Parathyroid adenoma (tissue), 2 donors: Measurements from ENCODE around the gene EMILIN1.

Experiments used
- H2AFZ ChIP-seq: fragments of 300-600 bp; sonication (generic); one replicate; pipeline ENCODE4 v1.7.0; 2017; ENCODE audit warnings: antibody characterized with exemption, mild to moderate bottlenecking
- H3K27ac ChIP-seq: fragments of 300-600 bp; sonication (generic); one replicate; pipeline ENCODE4 v1.7.0; 2017
- H3K27me3 ChIP-seq: fragments of 300-600 bp; sonication (generic); one replicate; pipeline ENCODE4 v1.7.0; 2017; ENCODE audit warnings: low read length; ENCODE audit not compliant: control insufficient read depth, insufficient read depth
- H3K36me3 ChIP-seq: fragments of 300-600 bp; sonication (generic); one replicate; pipeline ENCODE4 v1.7.0; 2017; ENCODE audit warnings: low read length; ENCODE audit not compliant: control insufficient read depth, insufficient read depth
- H3K4me1 ChIP-seq: fragments of 300-600 bp; sonication (generic); one replicate; pipeline ENCODE4 v1.7.0; 2017; ENCODE audit warnings: control low read depth
- H3K4me2 ChIP-seq: fragments of 300-600 bp; sonication (generic); one replicate; pipeline ENCODE4 v1.7.0; 2017; ENCODE audit warnings: low read length
- H3K4me3 ChIP-seq: fragments of 300-600 bp; sonication (generic); one replicate; pipeline ENCODE4 v1.7.0; 2017; ENCODE audit warnings: low read depth, low read length
- H3K79me2 ChIP-seq: fragments of 300-600 bp; sonication (generic); one replicate; pipeline ENCODE4 v1.7.0; 2017; ENCODE audit warnings: control low read depth
- H3K9ac ChIP-seq: fragments of 300-600 bp; sonication (generic); one replicate; pipeline ENCODE4 v1.7.0; 2017; ENCODE audit warnings: mild to moderate bottlenecking
- H3K9me3 ChIP-seq: fragments of 300-600 bp; sonication (generic); one replicate; pipeline ENCODE4 v1.7.0; 2017; ENCODE audit warnings: low read length; ENCODE audit not compliant: control insufficient read depth
- CTCF ChIP-seq: fragments of 300-600 bp; sonication (generic); IDR thresholded peaks from one replicate; pipeline ENCODE4 v1.7.0; 2017; ENCODE audit warnings: antibody characterized with exemption, mild to moderate bottlenecking
- donor health status: primary hyperparathyroidism.

The EMILIN1 gene

GRCh38 chr2:27053776-27054175 lies 24.6 kb upstream of the EMILIN1 start:
- H3K36me3 ChIP-seq = no peaks in the 10 kb centered on the region
- peaks cover 2% of the 10 kb centered on the region for H3K4me1 ChIP-seq
- H3K4me2 ChIP-seq = no peak overlapping the region
- no peak overlapping the region for H3K27ac ChIP-seq
- H3K27me3 ChIP-seq = no peaks in the 10 kb centered on the region
- no peak overlapping the region for H2AFZ ChIP-seq
- H3K4me3 ChIP-seq = no peak overlapping the region
- TF ChIP-seq CTCF = no peak
- H3K9ac ChIP-seq = no peak overlapping the region
- H3K9me3 ChIP-seq = no peaks in the 10 kb centered on the region
- no peaks in the 10 kb centered on the region for H3K79me2 ChIP-seq

- Histone ChIP-seq H3K27ac (no peak overlapping the region), H2AFZ (no peak overlapping the region), H3K27me3 (no peaks in the 10 kb centered on the region), H3K9me3 (no peaks in the 10 kb centered on the region), H3K36me3 (no peaks in the 10 kb centered on the region), H3K4me2 (no peak overlapping the region), H3K4me3 (no peak overlapping the region), H3K79me2 (no peaks in the 10 kb centered on the region), H3K4me1 (peaks cover 2% of the 10 kb centered on the region), H3K9ac (no peak overlapping the region)
- TF ChIP-seq CTCF = no peak
Measured at GRCh38 chr2:27054721-27055120, 23.7 kb upstream of the EMILIN1 start.

GRCh38 chr2:27057184-27057583 lies 21.2 kb upstream of the EMILIN1 start:
- H3K4me3 ChIP-seq = no peak overlapping the region
- H3K4me1 ChIP-seq = peaks cover 2% of the 10 kb centered on the region
- H3K4me2 ChIP-seq = no peak overlapping the region
- peaks cover 3% of the 10 kb centered on the region for H3K79me2 ChIP-seq
- TF ChIP-seq CTCF = no peak
- H3K36me3 ChIP-seq = no peaks in the 10 kb centered on the region
- no peak overlapping the region for H3K27ac ChIP-seq
- no peaks in the 10 kb centered on the region for H3K27me3 ChIP-seq
- H2AFZ ChIP-seq = no peak overlapping the region
- H3K9me3 ChIP-seq = no peaks in the 10 kb centered on the region
- H3K9ac ChIP-seq = no peak overlapping the region

- Histone ChIP-seq H3K4me1 (no peaks in the 10 kb centered on the region), H3K27me3 (no peaks in the 10 kb centered on the region), H3K79me2 (peaks cover 3% of the 10 kb centered on the region), H3K36me3 (no peaks in the 10 kb centered on the region), H3K9me3 (no peaks in the 10 kb centered on the region), H3K9ac (no peak overlapping the region), H3K4me3 (no peak overlapping the region), H3K4me2 (no peak overlapping the region), H2AFZ (no peak overlapping the region), H3K27ac (no peak overlapping the region)
- TF ChIP-seq CTCF = no peak
Measured at GRCh38 chr2:27058210-27058609, 20.2 kb upstream of the EMILIN1 start.

- H3K36me3 ChIP-seq = no peaks in the 10 kb centered on the region
- H3K27ac ChIP-seq = no peak overlapping the region
- no peaks in the 10 kb centered on the region for H3K4me1 ChIP-seq
- peaks cover 3% of the 10 kb centered on the region for H3K79me2 ChIP-seq
- H2AFZ ChIP-seq = no peak overlapping the region
- no peak for TF ChIP-seq CTCF
- H3K9ac ChIP-seq = no peak overlapping the region
- H3K27me3 ChIP-seq = no peaks in the 10 kb centered on the region
- no peak overlapping the region for H3K4me3 ChIP-seq
- H3K9me3 ChIP-seq = no peaks in the 10 kb centered on the region
- no peak overlapping the region for H3K4me2 ChIP-seq
Measured at GRCh38 chr2:27059141-27059820, 19.1 kb upstream of the EMILIN1 start.
